Neural cell (in vitro differentiated cells): ENCODE results near the gene CXCL14.

Source experiments
- CTCF ChIP-seq: fragments of 450-650 bp; IDR thresholded peaks from 2 replicates; pipeline ENCODE4 v1.5.1; 2014; ENCODE audit warnings: antibody characterized with exemption, mild to moderate bottlenecking, moderate library complexity; ENCODE audit not compliant: poor library complexity, severe bottlenecking
- TAF1 ChIP-seq: IDR thresholded peaks from 2 replicates; pipeline ENCODE4 v1.6.1; 2012; ENCODE audit warnings: low read depth

GRCh38 chr5:135625961-135626360, 47.2 kb upstream of the CXCL14 start:
- TF ChIP-seq CTCF: no peak
- no peak for TF ChIP-seq TAF1
